ENCODE measurements around the gene NT5M.

The NT5M gene

GRCh38 chr17:17303847-17304490, 796 bp downstream of the NT5M start:
- no peak for DNase-seq

GRCh38 chr17:17304521-17304985, 1.4 kb downstream of the NT5M start:
- no peak for DNase-seq

GRCh38 chr17:17305281-17305801, 2.2 kb downstream of the NT5M start:
- no peak for DNase-seq

GRCh38 chr17:17309356-17309755, 6.2 kb downstream of the NT5M start:
- DNase-seq, result no peak

GRCh38 chr17:17313350-17313991, 10.3 kb downstream of the NT5M start:
- DNase-seq, result peak; percentile 39

- DNase-seq, result no peak
Observed at GRCh38 chr17:17314501-17315071, 11.4 kb downstream of the NT5M start.

- DNase-seq, result no peak
Observed at GRCh38 chr17:17315142-17315821, 12.1 kb downstream of the NT5M start.

GRCh38 chr17:17320188-17320910, 17.2 kb downstream of the NT5M start:
- no peak for DNase-seq

- no peak for DNase-seq
Observed at GRCh38 chr17:17320911-17321220, 17.7 kb downstream of the NT5M start.

- DNase-seq, result no peak
Observed at GRCh38 chr17:17321356-17322025, 18.3 kb downstream of the NT5M start.

- no peak for DNase-seq
Observed at GRCh38 chr17:17322516-17323510, 19.6 kb downstream of the NT5M start.

GRCh38 chr17:17324616-17325015, 21.4 kb downstream of the NT5M start:
- no peak for DNase-seq

GRCh38 chr17:17325228-17325627, 22.1 kb downstream of the NT5M start:
- no peak for DNase-seq

- no peak for DNase-seq
Observed at GRCh38 chr17:17325816-17326215, 22.6 kb downstream of the NT5M start.

GRCh38 chr17:17326275-17326875, 23.2 kb downstream of the NT5M start:
- DNase-seq, result no peak

GRCh38 chr17:17328251-17328650, 25.1 kb downstream of the NT5M start:
- no peak for DNase-seq

GRCh38 chr17:17341452-17341851, 38.3 kb downstream of the NT5M start:
- no peak for DNase-seq

- no peak for DNase-seq
Observed at GRCh38 chr17:17342242-17342945, 39.2 kb downstream of the NT5M start.

GRCh38 chr17:17343160-17343735, 40.1 kb downstream of the NT5M start:
- DNase-seq, result no peak
